MM.1S (cell line): ENCODE measurements around the gene TMEM63B.

ENCODE experiments used
- DNase-seq: peaks from one replicate; pipeline ENCODE4 v3.0.0-alpha.2; 2015
- H2AFZ ChIP-seq: fragments of 300-600 bp; sonication (generic); 2 replicates; pipeline ENCODE4 v1.6.0; 2016; ENCODE audit warnings: antibody characterized with exemption, low read length
- H3F3A ChIP-seq: fragments of 300-600 bp; sonication (generic); 2 replicates; pipeline ENCODE4 v1.6.1; 2016; ENCODE audit warnings: mild to moderate bottlenecking, antibody characterized with exemption, low read length, moderate library complexity, mixed read lengths; ENCODE audit not compliant: insufficient read depth
- H3K27ac ChIP-seq: fragments of 300-600 bp; sonication (generic); 2 replicates; pipeline ENCODE4 v1.5.1; 2016; ENCODE audit warnings: mild to moderate bottlenecking, low read length
- H3K27me3 ChIP-seq: fragments of 300-600 bp; sonication (generic); replicated peaks from 2 replicates; pipeline ENCODE4 v1.6.0; 2016; ENCODE audit warnings: low read length; ENCODE audit not compliant: insufficient read depth
- H3K36me3 ChIP-seq: fragments of 300-600 bp; sonication (generic); replicated peaks from 2 replicates; pipeline ENCODE4 v1.6.1; 2016; ENCODE audit warnings: mild to moderate bottlenecking, low read length, mixed read lengths; ENCODE audit not compliant: insufficient read depth
- H3K4me1 ChIP-seq: fragments of 300-600 bp; sonication (generic); 2 replicates; pipeline ENCODE4 v1.6.1; 2016; ENCODE audit warnings: low read length, mixed read lengths
- H3K4me2 ChIP-seq: fragments of 300-600 bp; sonication (generic); 2 replicates; pipeline ENCODE4 v1.6.0; 2016; ENCODE audit warnings: low read depth, low read length
- H3K4me3 ChIP-seq: fragments of 300-600 bp; sonication (generic); 2 replicates; pipeline ENCODE4 v1.5.1; 2016; ENCODE audit warnings: low read length, mixed read lengths
- H3K79me2 ChIP-seq: fragments of 300-600 bp; sonication (generic); 2 replicates; pipeline ENCODE4 v1.6.1; 2016; ENCODE audit warnings: mixed run types, low read length, mixed read lengths
- H3K9ac ChIP-seq: fragments of 300-600 bp; sonication (generic); 2 replicates; pipeline ENCODE4 v1.6.1; 2016; ENCODE audit warnings: low read length, mixed read lengths
- H3K9me2 ChIP-seq: fragments of 300-600 bp; sonication (generic); replicated peaks from 2 replicates; pipeline ENCODE4 v1.6.1; 2016; ENCODE audit warnings: mild to moderate bottlenecking, low read length, mixed read lengths; ENCODE audit not compliant: insufficient read depth
- H3K9me3 ChIP-seq: fragments of 300-600 bp; sonication (generic); replicated peaks from 2 replicates; pipeline ENCODE4 v1.6.1; 2016; ENCODE audit warnings: mild to moderate bottlenecking, low read length, mixed read lengths; ENCODE audit not compliant: insufficient read depth
- H4K20me1 ChIP-seq: fragments of 300-600 bp; sonication (generic); 2 replicates; pipeline ENCODE4 v1.6.1; 2016; ENCODE audit warnings: mild to moderate bottlenecking, low read length, moderate library complexity, mixed read lengths; ENCODE audit not compliant: insufficient read depth
- EZH2 ChIP-seq: fragments of 300-600 bp; sonication (generic); optimal IDR thresholded peaks from 2 replicates; pipeline ENCODE3; 2017; ENCODE audit warnings: low read depth, mild to moderate bottlenecking, antibody characterized with exemption, low read length, mixed read lengths
- EZH2phosphoT487 ChIP-seq: fragments of 300-600 bp; sonication (generic); IDR thresholded peaks from 2 replicates; pipeline ENCODE4 v1.6.1; 2018; ENCODE audit warnings: antibody characterized with exemption, low read length
- TF ChIP-seq, protein P1 (sequence below): fragments of 300-600 bp; sonication (generic); IDR thresholded peaks from 2 replicates; pipeline ENCODE4 v1.5.1; 2016; ENCODE audit warnings: antibody characterized with exemption, low read length, mixed read lengths

TMEM63B gene

DNA sequence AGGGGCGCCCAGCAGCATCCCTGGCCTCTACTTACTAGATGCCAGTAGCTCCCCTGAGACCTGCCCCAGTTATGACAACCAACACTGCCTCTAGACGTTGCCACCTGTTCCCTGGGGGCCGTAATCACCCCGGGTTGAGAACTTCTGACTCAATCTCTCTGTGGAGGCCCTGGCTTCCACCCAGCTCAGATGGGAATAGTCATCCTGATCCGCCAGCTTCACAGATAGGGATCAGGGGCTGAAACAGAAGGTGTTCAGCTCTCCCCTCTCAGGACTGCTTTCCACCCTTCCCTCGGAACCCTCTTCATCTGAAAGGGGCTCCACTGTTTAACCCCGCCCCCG lies 34.6 kb downstream of the TMEM63B start:
- Histone ChIP-seq H3K9me2 (no peaks in the 10 kb centered on the region), H3K4me2 (no peak overlapping the region), H3F3A (no peaks in the 10 kb centered on the region), H3K27me3 (no peaks in the 10 kb centered on the region; the same call in 1 of the 2 replicates), H4K20me1 (no peaks in the 10 kb centered on the region), H3K9me3 (no peaks in the 10 kb centered on the region), H3K4me1 (0 out of 2 replicates have a peak, but pooled peaks cover 5% of the 10 kb centered on the region), H3K79me2 (no peaks in the 10 kb centered on the region), H3K9ac (no peak overlapping the region), H2AFZ (no peak overlapping the region), H3K27ac (no peak overlapping the region), H3K36me3 (no peaks in the 10 kb centered on the region), H3K4me3 (no peak overlapping the region)
- DNase-seq, result no peak
- TF ChIP-seq EZH2phosphoT487 (no peak), EZH2 (no peak)
- TF ChIP-seq, protein P1, sequence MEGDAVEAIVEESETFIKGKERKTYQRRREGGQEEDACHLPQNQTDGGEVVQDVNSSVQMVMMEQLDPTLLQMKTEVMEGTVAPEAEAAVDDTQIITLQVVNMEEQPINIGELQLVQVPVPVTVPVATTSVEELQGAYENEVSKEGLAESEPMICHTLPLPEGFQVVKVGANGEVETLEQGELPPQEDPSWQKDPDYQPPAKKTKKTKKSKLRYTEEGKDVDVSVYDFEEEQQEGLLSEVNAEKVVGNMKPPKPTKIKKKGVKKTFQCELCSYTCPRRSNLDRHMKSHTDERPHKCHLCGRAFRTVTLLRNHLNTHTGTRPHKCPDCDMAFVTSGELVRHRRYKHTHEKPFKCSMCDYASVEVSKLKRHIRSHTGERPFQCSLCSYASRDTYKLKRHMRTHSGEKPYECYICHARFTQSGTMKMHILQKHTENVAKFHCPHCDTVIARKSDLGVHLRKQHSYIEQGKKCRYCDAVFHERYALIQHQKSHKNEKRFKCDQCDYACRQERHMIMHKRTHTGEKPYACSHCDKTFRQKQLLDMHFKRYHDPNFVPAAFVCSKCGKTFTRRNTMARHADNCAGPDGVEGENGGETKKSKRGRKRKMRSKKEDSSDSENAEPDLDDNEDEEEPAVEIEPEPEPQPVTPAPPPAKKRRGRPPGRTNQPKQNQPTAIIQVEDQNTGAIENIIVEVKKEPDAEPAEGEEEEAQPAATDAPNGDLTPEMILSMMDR, result no peak

DNA sequence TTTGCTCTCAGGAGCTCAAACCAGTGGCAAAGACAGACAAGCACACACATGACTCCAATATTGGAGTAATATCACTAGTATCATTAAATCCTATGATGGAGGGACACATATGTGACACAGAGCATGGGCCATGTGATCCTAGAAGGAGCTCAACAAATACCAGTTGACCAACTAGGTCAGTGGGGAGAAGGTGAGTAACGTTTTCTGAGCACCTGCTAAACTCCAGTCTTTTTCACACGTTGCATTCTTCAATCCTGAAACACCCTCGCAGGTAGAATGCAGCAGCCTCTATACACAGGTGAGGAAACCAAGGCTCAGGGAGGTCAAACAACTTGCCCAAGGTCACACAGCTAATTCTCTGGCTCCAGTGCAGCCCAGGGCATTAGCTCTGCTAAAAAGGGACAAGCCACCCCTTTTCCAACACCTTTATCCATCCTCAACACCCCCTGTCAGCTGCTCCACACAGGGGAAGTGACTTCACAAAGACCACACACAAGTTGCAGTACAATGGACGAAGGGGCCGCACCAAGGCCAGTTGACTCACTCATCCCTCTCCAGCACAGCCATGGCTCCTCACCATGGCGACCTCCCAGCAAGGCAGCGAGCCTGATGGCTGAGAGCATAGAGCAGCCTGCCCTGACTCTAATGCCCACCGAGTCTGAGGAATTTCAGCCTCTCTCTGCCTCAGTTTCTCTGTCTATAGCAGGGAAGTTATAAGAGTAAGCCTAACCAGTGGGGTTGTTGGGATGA lies 35.7 kb downstream of the TMEM63B start:
- no peak overlapping the region for H3K27ac ChIP-seq
- no peaks in the 10 kb centered on the region; the same call in 1 of the 2 replicates for H3K27me3 ChIP-seq
- H3K9me3 ChIP-seq, result no peaks in the 10 kb centered on the region
- no peaks in the 10 kb centered on the region for H4K20me1 ChIP-seq
- H3K9me2 ChIP-seq, result no peaks in the 10 kb centered on the region
- no peak for DNase-seq
- no peaks in the 10 kb centered on the region for H3F3A ChIP-seq
- no peak overlapping the region for H3K4me2 ChIP-seq
- TF ChIP-seq EZH2phosphoT487, result no peak
- TF ChIP-seq, protein P1, result no peak
- no peak for TF ChIP-seq EZH2
- H3K79me2 ChIP-seq, result no peaks in the 10 kb centered on the region
- no peaks in the 10 kb centered on the region for H3K36me3 ChIP-seq
- H2AFZ ChIP-seq, result no peak overlapping the region
- H3K9ac ChIP-seq, result no peak overlapping the region
- H3K4me3 ChIP-seq, result no peak overlapping the region
- H3K4me1 ChIP-seq, result 0 out of 2 replicates have a peak, but pooled peaks cover 5% of the 10 kb centered on the region

DNA sequence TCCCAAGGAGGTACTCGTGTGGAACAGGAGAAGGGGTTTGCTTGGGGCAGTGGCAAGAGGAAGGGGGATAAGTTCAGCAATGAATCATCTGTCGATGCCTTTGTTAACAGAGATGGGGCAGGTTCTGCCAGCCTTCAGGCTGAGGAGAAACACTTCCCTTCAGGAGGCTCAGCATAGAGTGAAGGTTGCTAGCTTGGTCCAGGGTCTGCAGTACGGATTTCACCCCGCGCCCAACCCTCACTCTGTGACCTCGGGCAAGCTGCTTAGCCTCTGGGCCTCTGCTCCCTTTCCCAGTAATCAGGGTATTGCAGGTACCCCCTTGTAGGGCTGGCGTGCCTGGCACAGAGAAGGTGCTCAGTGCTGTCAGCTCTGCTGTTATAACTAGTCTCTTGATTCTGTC lies 38.8 kb downstream of the TMEM63B start:
- no peaks in the 10 kb centered on the region for H3F3A ChIP-seq
- no peaks in the 10 kb centered on the region; the same call in none of the 2 replicates for H3K27me3 ChIP-seq
- no peak overlapping the region for H3K4me2 ChIP-seq
- no peaks in the 10 kb centered on the region for H3K36me3 ChIP-seq
- no peak overlapping the region for H3K9ac ChIP-seq
- no peak overlapping the region for H3K27ac ChIP-seq
- H4K20me1 ChIP-seq, result no peaks in the 10 kb centered on the region
- H3K4me3 ChIP-seq, result no peak overlapping the region
- no peaks in the 10 kb centered on the region for H3K9me2 ChIP-seq
- no peak for DNase-seq
- H3K79me2 ChIP-seq, result no peaks in the 10 kb centered on the region
- H3K4me1 ChIP-seq, result no peaks in the 10 kb centered on the region
- no peaks in the 10 kb centered on the region for H3K9me3 ChIP-seq
- H2AFZ ChIP-seq, result no peak overlapping the region
- TF ChIP-seq EZH2phosphoT487 (no peak), EZH2 (no peak)
- TF ChIP-seq, protein P1, result no peak
